CD4-positive, CD25-positive, alpha-beta regulatory T cell (primary cell): ENCODE measurements around the gene TBC1D24. TPM values are rescaled to one million over a fixed set of nuclear protein-coding genes. Genes with fewer than 3 reads are reported as not detected.

Experiments used
- ATAC-seq, 2 donors: fragments of 150-1000 bp; cut with Tn5 transposase; one replicate each; pipeline ENCODE4 v1.10.0; 2021; ENCODE audit warnings: low read depth in 2 of 2, moderate number of reproducible peaks in 2 of 2, moderate library complexity in 1 of 2
- DNase-seq, 3 donors: peaks; one replicate each; pipeline versions ENCODE4 v3.0.0 to v3.0.0-alpha.2; 2012 to 2022; ENCODE audit warnings: mixed read lengths in 1 of 3
- H3K27ac ChIP-seq: one replicate; pipeline ENCODE4 v1.7.0; 2013; ENCODE audit warnings: mild to moderate bottlenecking, low read length; ENCODE audit not compliant: insufficient read depth, poor library complexity, severe bottlenecking
- H3K27me3 ChIP-seq: one replicate; pipeline ENCODE4 v1.7.0; 2013; ENCODE audit warnings: low read length; ENCODE audit not compliant: control insufficient read depth, insufficient read depth
- H3K36me3 ChIP-seq: one replicate; pipeline ENCODE4 v1.7.0; 2013; ENCODE audit warnings: mild to moderate bottlenecking, low read length, moderate library complexity; ENCODE audit not compliant: control insufficient read depth, insufficient read depth
- H3K4me1 ChIP-seq: 2 replicates; pipeline ENCODE4 v1.7.0; 2013; ENCODE audit warnings: mild to moderate bottlenecking, low read length; ENCODE audit not compliant: insufficient read depth, control insufficient read depth, poor library complexity, severe bottlenecking
- H3K4me3 ChIP-seq: one replicate; pipeline ENCODE4 v1.7.0; 2013; ENCODE audit warnings: low read depth, mild to moderate bottlenecking, low read length, moderate library complexity
- H3K9me3 ChIP-seq, 2 experiments: 1 replicate in 1 of 2; 2 replicates in 1 of 2; pipeline ENCODE4 v1.7.0; 2013; ENCODE audit warnings: low read length in 2 of 2, mild to moderate bottlenecking in 1 of 2, moderate library complexity in 1 of 2; ENCODE audit not compliant: control insufficient read depth in 2 of 2
- H3K27ac Mint-ChIP-seq, 3 donors: one replicate each; pipeline ENCODE4 v1.8.0; 2020 to 2022; ENCODE audit warnings: mild to moderate bottlenecking in 3 of 3, mixed read lengths in 3 of 3, moderate library complexity in 2 of 3
- H3K27me3 Mint-ChIP-seq: one replicate; pipeline ENCODE4 v1.8.0; 2022; ENCODE audit warnings: mild to moderate bottlenecking, mixed read lengths
- H3K36me3 Mint-ChIP-seq: one replicate; pipeline ENCODE4 v1.8.0; 2020; ENCODE audit warnings: mixed read lengths
- H3K4me1 Mint-ChIP-seq, 4 donors: one replicate each; pipeline ENCODE4 v1.8.0; 2020 to 2022; ENCODE audit warnings: mixed read lengths in 4 of 4, mild to moderate bottlenecking in 1 of 4
- H3K4me3 Mint-ChIP-seq, 4 donors: one replicate each; pipeline ENCODE4 v1.8.0; 2020 to 2022; ENCODE audit warnings: mild to moderate bottlenecking in 4 of 4, mixed read lengths in 4 of 4, moderate library complexity in 3 of 4
- H3K9me3 Mint-ChIP-seq, 7 donors: one replicate each; pipeline ENCODE4 v1.8.0; 2020 to 2022; ENCODE audit warnings: mixed read lengths in 7 of 7, mild to moderate bottlenecking in 3 of 7, moderate library complexity in 2 of 7
- polyA plus RNA-seq, 4 donors: library from polyadenylated mRNA; unstranded; fragments of 300-500 nt; fragmentation: Illumina TruSeq; gene quantifications; one replicate each; pipeline ENCODE4 v1.2.3, GENCODE V29; 2021
- total RNA-seq: library from RNA; stranded (reverse); gene quantifications from one replicate; pipeline ENCODE4 v1.2.3, GENCODE V29; 2022

Gene TBC1D24
- total and polyA plus RNA-seq, 5 donors from 2014 or later = 0.84 to 5.8 (median 1.4) TPM

GRCh38 chr16:2529061-2529931 is 54.4 kb downstream of the TBC1D24 start:
- Mint-ChIP-seq H3K27ac (no peak overlapping the region), H3K4me1 (peaks cover 0 to 32% (median 15%) of the 10 kb centered on the region in 4 donors), H3K27me3 (peaks cover 15% of the 10 kb centered on the region), H3K36me3 (peaks cover 7% of the 10 kb centered on the region), H3K4me3 (peak overlapping the region in 2 of 4 donors; percentile 59 to 63), H3K9me3 (peaks cover 0 to 4% (median 0%) of the 10 kb centered on the region in 7 donors)
- DNase-seq (no peak), ATAC-seq (no peak)
- Histone ChIP-seq H3K36me3 (peaks cover 14% of the 10 kb centered on the region), H3K4me1 (peaks cover 17% of the 10 kb centered on the region), H3K27ac (no peak overlapping the region), H3K27me3 (no peaks in the 10 kb centered on the region), H3K9me3 (no peaks in the 10 kb centered on the region), H3K4me3 (no peak overlapping the region)

GRCh38 chr16:2529961-2530628 is 55.2 kb downstream of the TBC1D24 start:
- peak overlapping the region; percentile 71 to 99 (median 79) for H3K27ac Mint-ChIP-seq
- no peaks in the 10 kb centered on the region for H3K9me3 Mint-ChIP-seq
- ATAC-seq (no peak), DNase-seq (no peak)
- Histone ChIP-seq H3K4me1 (peaks cover 17% of the 10 kb centered on the region), H3K4me3 (no peak overlapping the region), H3K9me3 (no peaks in the 10 kb centered on the region), H3K36me3 (peaks cover 8% of the 10 kb centered on the region), H3K27ac (no peak overlapping the region), H3K27me3 (no peaks in the 10 kb centered on the region)
- H3K4me3 Mint-ChIP-seq = peak overlapping the region; percentile 23 to 63 (median 54)
- H3K27me3 Mint-ChIP-seq = peaks cover 15% of the 10 kb centered on the region
- no peaks in the 10 kb centered on the region for H3K36me3 Mint-ChIP-seq
- H3K4me1 Mint-ChIP-seq = peaks cover 0 to 27% (median 13%) of the 10 kb centered on the region in 4 donors

- ATAC-seq (no peak), DNase-seq (no peak)
- Mint-ChIP-seq H3K4me3 (peak overlapping the region; percentile 97 to 99 (median 98)), H3K9me3 (no peaks in the 10 kb centered on the region), H3K4me1 (peaks cover 0 to 27% (median 13%) of the 10 kb centered on the region in 4 donors), H3K27me3 (peaks cover 15% of the 10 kb centered on the region), H3K36me3 (no peaks in the 10 kb centered on the region), H3K27ac (peak overlapping the region; percentile 52 to 99 (median 99))
- no peaks in the 10 kb centered on the region for H3K27me3 ChIP-seq
- H3K36me3 ChIP-seq = peaks cover 8% of the 10 kb centered on the region
- H3K4me1 ChIP-seq = peaks cover 17% of the 10 kb centered on the region
- H3K27ac ChIP-seq = peak overlapping the region; percentile 95
- no peak overlapping the region for H3K4me3 ChIP-seq
- H3K9me3 ChIP-seq = no peaks in the 10 kb centered on the region
These were observed 55.8 kb downstream of the TBC1D24 start for GRCh38 chr16:2530629-2531318.

GRCh38 chr16:2531371-2531695 is 56.4 kb downstream of the TBC1D24 start, which contains the start of gene CEMP1:
TSS of gene CEMP1 (minus strand) at chr16:2531408. CDS start at chr16:2531073, 335 bp downstream.
- peak within 1 kb of the TSS; percentile 95 to 99 (median 99) for H3K27ac Mint-ChIP-seq
- no peaks in the 10 kb centered on the region for H3K9me3 ChIP-seq
- DNase-seq = no peak
- H3K36me3 Mint-ChIP-seq = no peaks in the 10 kb centered on the region
- peaks cover 0 to 27% (median 13%) of the 10 kb centered on the region in 4 donors for H3K4me1 Mint-ChIP-seq
- peaks cover 15% of the 10 kb centered on the region for H3K27me3 Mint-ChIP-seq
- no peaks in the 10 kb centered on the region for H3K27me3 ChIP-seq
- peaks cover 4% of the 10 kb centered on the region for H3K36me3 ChIP-seq
- peak within 1 kb of the TSS; percentile 97 to 99 (median 98) for H3K4me3 Mint-ChIP-seq
- peak in 1 of 2 donors; percentile 0 for ATAC-seq
- peak within 1 kb of the TSS; percentile 44 for H3K4me3 ChIP-seq
- H3K27ac ChIP-seq = peak within 1 kb of the TSS; percentile 95
- peaks cover 17% of the 10 kb centered on the region for H3K4me1 ChIP-seq
- no peaks in the 10 kb centered on the region for H3K9me3 Mint-ChIP-seq

- Mint-ChIP-seq H3K27ac (peak overlapping the region; percentile 95 to 99 (median 99)), H3K36me3 (no peaks in the 10 kb centered on the region), H3K9me3 (no peaks in the 10 kb centered on the region), H3K4me3 (peak overlapping the region; percentile 97 to 99 (median 98)), H3K27me3 (peaks cover 15% of the 10 kb centered on the region), H3K4me1 (peaks cover 0 to 27% (median 14%) of the 10 kb centered on the region in 4 donors)
- H3K36me3 ChIP-seq = peaks cover 4% of the 10 kb centered on the region
- H3K9me3 ChIP-seq = no peaks in the 10 kb centered on the region
- peak; percentile 96 to 98 (median 97) for DNase-seq
- peak overlapping the region; percentile 95 for H3K27ac ChIP-seq
- peak; percentile 94 for ATAC-seq
- H3K27me3 ChIP-seq = no peaks in the 10 kb centered on the region
- H3K4me1 ChIP-seq = peaks cover 19% of the 10 kb centered on the region
- H3K4me3 ChIP-seq = peak overlapping the region; percentile 73
These were observed 57.0 kb downstream of the TBC1D24 start for GRCh38 chr16:2531696-2532493.

GRCh38 chr16:2532494-2533141 is 57.7 kb downstream of the TBC1D24 start:
- peak overlapping the region; percentile 97 to 99 (median 98) for H3K4me3 Mint-ChIP-seq

More at GRCh38 chr16:2532494-2533141, 57.7 kb downstream of the TBC1D24 start:
- no peaks in the 10 kb centered on the region for H3K9me3 Mint-ChIP-seq
- H3K27ac Mint-ChIP-seq = peak overlapping the region; percentile 95 to 99 (median 99)
- ATAC-seq (peak; percentile 4 to 16), DNase-seq (peak; percentile 56 to 80 (median 76))
- peak overlapping the region; percentile 95 for H3K27ac ChIP-seq
- peaks cover 15% of the 10 kb centered on the region for H3K27me3 Mint-ChIP-seq
- peaks cover 4% of the 10 kb centered on the region for H3K36me3 ChIP-seq
- H3K4me3 ChIP-seq = peak overlapping the region; percentile 73
- H3K27me3 ChIP-seq = no peaks in the 10 kb centered on the region
- H3K4me1 Mint-ChIP-seq = peaks cover 0 to 28% (median 16%) of the 10 kb centered on the region in 4 donors
- H3K36me3 Mint-ChIP-seq = no peaks in the 10 kb centered on the region
- peaks cover 21% of the 10 kb centered on the region for H3K4me1 ChIP-seq
- H3K9me3 ChIP-seq = no peaks in the 10 kb centered on the region
